Mesenchymal stem cell (in vitro differentiated cells and primary cell): ENCODE data around the gene LARGE1.

Experiments
- DNase-seq: peaks from one replicate; pipeline ENCODE4 v3.0.0-alpha.2; 2013
- H2AFZ ChIP-seq: one replicate; pipeline ENCODE4 v1.6.1; 2013; ENCODE audit warnings: low read depth, mild to moderate bottlenecking, control low read depth, inconsistent platforms, low read length, moderate library complexity
- H2AK5ac ChIP-seq: 2 replicates; pipeline ENCODE4 v1.6.1; 2013; ENCODE audit warnings: low read length, moderate library complexity, mild to moderate bottlenecking, inconsistent platforms; ENCODE audit not compliant: severe bottlenecking
- H2BK120ac ChIP-seq: one replicate; pipeline ENCODE4 v1.6.1; 2013; ENCODE audit warnings: low read depth, mild to moderate bottlenecking, inconsistent platforms, low read length, moderate library complexity
- H2BK12ac ChIP-seq, 2 experiments: one replicate each; pipeline ENCODE4 v1.6.1; 2013; ENCODE audit warnings: inconsistent platforms in 2 of 2, low read length in 2 of 2, mild to moderate bottlenecking in 2 of 2, moderate library complexity in 2 of 2, control low read depth in 1 of 2
- H2BK15ac ChIP-seq: one replicate; pipeline ENCODE4 v1.6.1; 2013; ENCODE audit warnings: mild to moderate bottlenecking, low read depth, inconsistent platforms; ENCODE audit not compliant: poor library complexity, severe bottlenecking
- H2BK5ac ChIP-seq: 2 replicates; pipeline ENCODE4 v1.6.1; 2013; ENCODE audit warnings: low read depth, mild to moderate bottlenecking, low read length, control low read depth, inconsistent platforms; ENCODE audit not compliant: poor library complexity, severe bottlenecking
- H3K14ac ChIP-seq, 2 experiments: one replicate each; pipeline ENCODE4 v1.6.1; 2013; ENCODE audit warnings: inconsistent platforms in 2 of 2, low read length in 2 of 2, control low read depth in 1 of 2, mild to moderate bottlenecking in 1 of 2, moderate library complexity in 1 of 2
- H3K18ac ChIP-seq, 2 experiments: one replicate each; pipeline ENCODE4 v1.6.1; 2013; ENCODE audit warnings: inconsistent platforms in 2 of 2, low read length in 2 of 2, control low read depth in 1 of 2, low read depth in 1 of 2, mild to moderate bottlenecking in 1 of 2
- H3K23ac ChIP-seq, 2 experiments: one replicate each; pipeline ENCODE4 v1.6.1; 2013; ENCODE audit warnings: inconsistent platforms in 2 of 2, low read length in 2 of 2, mild to moderate bottlenecking in 2 of 2, moderate library complexity in 2 of 2, control low read depth in 1 of 2
- H3K27ac ChIP-seq: 2 replicates; pipeline ENCODE4 v1.5.1; 2013; ENCODE audit warnings: mild to moderate bottlenecking, moderate library complexity, low read length, control low read depth, inconsistent platforms; ENCODE audit not compliant: poor library complexity, severe bottlenecking
- H3K27me3 ChIP-seq, 2 experiments: 2 replicates each; pipeline versions ENCODE4 v1.6.1 to v1.7.0; 2013; ENCODE audit warnings: low read length in 2 of 2, mild to moderate bottlenecking in 2 of 2, moderate library complexity in 2 of 2, control low read depth in 1 of 2, inconsistent platforms in 1 of 2; ENCODE audit not compliant: control insufficient read depth in 1 of 2, insufficient read depth in 1 of 2
- H3K36me3 ChIP-seq, 2 experiments: 2 replicates each; pipeline versions ENCODE4 v1.6.1 to v1.7.0; 2013; ENCODE audit warnings: low read length in 2 of 2, control low read depth in 1 of 2, inconsistent platforms in 1 of 2, low read depth in 1 of 2, mild to moderate bottlenecking in 1 of 2; ENCODE audit not compliant: insufficient read depth in 2 of 2, control insufficient read depth in 1 of 2
- H3K4ac ChIP-seq, 2 experiments: one replicate each; pipeline ENCODE4 v1.6.1; 2013; ENCODE audit warnings: inconsistent platforms in 2 of 2, low read length in 2 of 2, mild to moderate bottlenecking in 2 of 2, moderate library complexity in 2 of 2, control low read depth in 1 of 2, low read depth in 1 of 2
- H3K4me1 ChIP-seq: 2 replicates; pipeline ENCODE4 v1.6.1; 2013; ENCODE audit warnings: low read depth, low read length, control low read depth; ENCODE audit not compliant: control insufficient read depth, insufficient read depth
- H3K4me2 ChIP-seq: 2 replicates; pipeline ENCODE4 v1.6.1; 2013; ENCODE audit warnings: low read length, mild to moderate bottlenecking, inconsistent platforms; ENCODE audit not compliant: poor library complexity, severe bottlenecking
- H3K4me3 ChIP-seq, 2 experiments: 2 replicates each; pipeline versions ENCODE4 v1.5.1 to v1.7.0; 2013; ENCODE audit warnings: low read length in 2 of 2, mild to moderate bottlenecking in 2 of 2, control low read depth in 1 of 2, low read depth in 1 of 2; ENCODE audit not compliant: insufficient read depth in 1 of 2
- H3K79me1 ChIP-seq: replicated peaks from 2 replicates; pipeline ENCODE4 v1.6.1; 2013; ENCODE audit warnings: mild to moderate bottlenecking, control low read depth, low read length, inconsistent platforms; ENCODE audit not compliant: poor library complexity, severe bottlenecking
- H3K9ac ChIP-seq: 2 replicates; pipeline ENCODE4 v1.7.0; 2013; ENCODE audit warnings: mild to moderate bottlenecking, low read length, moderate library complexity
- H3K9me3 ChIP-seq: 2 replicates; pipeline ENCODE4 v1.7.0; 2013; ENCODE audit warnings: mild to moderate bottlenecking, low read length; ENCODE audit not compliant: control insufficient read depth
- H4K8ac ChIP-seq: one replicate; pipeline ENCODE4 v1.6.1; 2013; ENCODE audit warnings: inconsistent platforms, mild to moderate bottlenecking, low read length, moderate library complexity
- H4K91ac ChIP-seq: one replicate; pipeline ENCODE4 v1.6.1; 2013; ENCODE audit warnings: mild to moderate bottlenecking, low read length, inconsistent platforms
- WGBS: methylation state at CpG from one replicate; pipeline ENCODE4 v1.1.7; 2013; ENCODE audit warnings: mixed read lengths; 5-methylcytosine and 5-hydroxymethylcytosine counted together

The LARGE1 gene

GRCh38 chr22:33699176-33699575, 221.1 kb downstream of the LARGE1 start:
- peaks cover 0 to 11% of the 10 kb centered on the region in 2 experiments for H3K36me3 ChIP-seq
- H3K9me3 ChIP-seq = no peaks in the 10 kb centered on the region
- H3K27ac ChIP-seq = no peak overlapping the region
- no peak overlapping the region for H2AK5ac ChIP-seq
- H3K4me3 ChIP-seq = peak overlapping the region in 1 of 2 experiments; percentile 34
- no peak overlapping the region for H2AFZ ChIP-seq
- H3K79me1 ChIP-seq = peaks cover under 1% of the 10 kb centered on the region
- no peak overlapping the region for H3K18ac ChIP-seq
- no peak overlapping the region for H3K23ac ChIP-seq
- no peak overlapping the region for H3K4ac ChIP-seq
- no peak overlapping the region for H3K14ac ChIP-seq
- H2BK12ac ChIP-seq = no peak overlapping the region
- H4K91ac ChIP-seq = no peak overlapping the region
- no peak overlapping the region for H4K8ac ChIP-seq
- H3K9ac ChIP-seq = no peak overlapping the region
- no peak overlapping the region for H2BK5ac ChIP-seq
- DNase-seq = no peak
- H2BK120ac ChIP-seq = no peak overlapping the region
- H3K27me3 ChIP-seq = no peaks in the 10 kb centered on the region
- no peak overlapping the region for H3K4me2 ChIP-seq
- no peak overlapping the region for H2BK15ac ChIP-seq
- H3K4me1 ChIP-seq = no peaks in the 10 kb centered on the region
- WGBS = 88% methylated on average over 7 of the region's 7 CpGs

GRCh38 chr22:33697640-33698039, 222.6 kb downstream of the LARGE1 start:
- WGBS = 84% methylated on average over 4 of the region's 4 CpGs
- peak; percentile 43 for DNase-seq
- Histone ChIP-seq H3K4ac (no peak overlapping the region), H3K14ac (no peak overlapping the region), H4K8ac (no peak overlapping the region), H4K91ac (no peak overlapping the region), H2BK5ac (no peak overlapping the region), H2AK5ac (no peak overlapping the region), H3K36me3 (peaks cover 0 to 11% of the 10 kb centered on the region in 2 experiments), H3K27ac (no peak overlapping the region), H2BK12ac (no peak overlapping the region), H3K9ac (no peak overlapping the region), H3K4me3 (no peak overlapping the region), H3K4me2 (no peak overlapping the region), H3K9me3 (no peaks in the 10 kb centered on the region), H3K23ac (no peak overlapping the region), H2BK120ac (no peak overlapping the region), H2BK15ac (no peak overlapping the region), H3K79me1 (no peaks in the 10 kb centered on the region), H2AFZ (no peak overlapping the region), H3K27me3 (no peaks in the 10 kb centered on the region), H3K4me1 (no peaks in the 10 kb centered on the region), H3K18ac (no peak overlapping the region)

DNA sequence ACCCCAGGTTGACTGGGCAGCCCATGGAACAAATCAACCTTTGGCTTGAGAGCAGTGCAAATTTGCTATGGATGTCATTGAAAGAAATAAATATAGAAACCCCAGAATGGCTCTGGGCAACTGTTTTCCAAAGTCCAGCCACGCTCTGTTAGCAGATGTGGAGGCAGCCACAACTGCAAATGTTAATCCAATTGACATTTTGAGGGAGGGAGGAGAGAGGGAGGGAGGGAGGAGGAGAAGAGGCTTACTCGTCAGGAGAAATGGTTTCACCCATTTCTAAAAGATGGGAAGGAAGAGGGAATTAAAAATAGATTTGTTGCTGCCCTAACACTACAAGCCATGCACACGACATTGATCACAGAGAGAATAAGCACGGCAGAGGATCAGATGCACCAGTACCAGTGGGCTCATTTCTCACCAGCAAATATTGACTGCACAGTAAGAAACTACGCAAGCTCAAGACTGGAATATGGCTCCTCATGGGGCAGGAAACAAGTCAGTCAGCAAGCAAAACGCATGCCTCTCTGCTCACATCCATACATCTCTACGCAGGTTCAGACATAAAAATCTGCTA, 229.1 kb downstream of the LARGE1 start:
- H3K4me3 ChIP-seq = no peak overlapping the region
- no peaks in the 10 kb centered on the region for H3K9me3 ChIP-seq
- H4K91ac ChIP-seq = no peak overlapping the region
- H2BK12ac ChIP-seq = no peak overlapping the region
- H3K27me3 ChIP-seq = no peaks in the 10 kb centered on the region
- no peak overlapping the region for H3K4me2 ChIP-seq
- H2AK5ac ChIP-seq = no peak overlapping the region
- H3K27ac ChIP-seq = no peak overlapping the region
- no peak overlapping the region for H2AFZ ChIP-seq
- no peak overlapping the region for H3K4ac ChIP-seq
- H3K18ac ChIP-seq = no peak overlapping the region
- H3K4me1 ChIP-seq = no peaks in the 10 kb centered on the region
- no peak overlapping the region for H4K8ac ChIP-seq
- H3K36me3 ChIP-seq = no peaks in the 10 kb centered on the region
- H3K14ac ChIP-seq = no peak overlapping the region
- no peak overlapping the region for H2BK5ac ChIP-seq
- no peak overlapping the region for H2BK15ac ChIP-seq
- WGBS = 91% methylated on average over 7 of the region's 7 CpGs
- H3K23ac ChIP-seq = no peak overlapping the region
- H3K79me1 ChIP-seq = no peaks in the 10 kb centered on the region
- H2BK120ac ChIP-seq = no peak overlapping the region
- DNase-seq = no peak
- H3K9ac ChIP-seq = no peak overlapping the region

- H3K27ac ChIP-seq = no peak overlapping the region
- H4K8ac ChIP-seq = peak overlapping the region; percentile 19
- no peaks in the 10 kb centered on the region for H3K4me1 ChIP-seq
- no peak overlapping the region for H3K9ac ChIP-seq
- H4K91ac ChIP-seq = no peak overlapping the region
- H3K27me3 ChIP-seq = no peaks in the 10 kb centered on the region
- no peak overlapping the region for H3K4me3 ChIP-seq
- H3K14ac ChIP-seq = no peak overlapping the region
- DNase-seq = no peak
- H3K36me3 ChIP-seq = no peaks in the 10 kb centered on the region
- H2BK120ac ChIP-seq = no peak overlapping the region
- WGBS = 93% methylated on average over 1 of the region's 2 CpGs
- no peak overlapping the region for H2BK15ac ChIP-seq
- H2AK5ac ChIP-seq = no peak overlapping the region
- H2BK5ac ChIP-seq = no peak overlapping the region
- no peaks in the 10 kb centered on the region for H3K79me1 ChIP-seq
- H2BK12ac ChIP-seq = no peak overlapping the region
- no peak overlapping the region for H3K23ac ChIP-seq
- no peak overlapping the region for H3K4me2 ChIP-seq
- no peak overlapping the region for H3K18ac ChIP-seq
- H3K4ac ChIP-seq = no peak overlapping the region
- no peaks in the 10 kb centered on the region for H3K9me3 ChIP-seq
- H2AFZ ChIP-seq = no peak overlapping the region
Measured at GRCh38 chr22:33688903-33689302, 231.4 kb downstream of the LARGE1 start.
